NCI-H146 (cell line): ENCODE data around the gene ZDHHC13.

Experiments used
- DNase-seq: peaks from one replicate; lab custom pipeline; 2025; lab: John Stamatoyannopoulos, UW

Gene ZDHHC13

DNA sequence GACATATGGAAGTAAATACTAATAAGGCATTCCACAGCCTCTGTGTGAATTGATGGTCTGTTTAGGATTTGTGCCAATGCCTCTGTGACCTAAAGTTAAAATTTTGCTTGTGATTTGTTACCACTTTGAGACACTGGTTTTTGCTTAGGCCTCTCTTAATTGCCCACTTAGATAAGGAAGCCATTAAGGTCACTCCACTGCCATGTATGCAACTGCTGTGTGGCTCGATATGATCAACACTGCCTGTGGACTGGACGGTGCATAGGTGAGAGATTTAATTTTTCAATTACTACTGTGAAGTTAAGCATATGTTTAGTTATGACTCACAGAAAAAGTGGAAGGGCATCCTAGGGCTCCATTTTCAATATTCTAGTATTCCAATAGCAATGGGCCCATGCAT is 47.9 kb downstream of the ZDHHC13 start:
- DNase-seq, result peak; percentile 4

DNA sequence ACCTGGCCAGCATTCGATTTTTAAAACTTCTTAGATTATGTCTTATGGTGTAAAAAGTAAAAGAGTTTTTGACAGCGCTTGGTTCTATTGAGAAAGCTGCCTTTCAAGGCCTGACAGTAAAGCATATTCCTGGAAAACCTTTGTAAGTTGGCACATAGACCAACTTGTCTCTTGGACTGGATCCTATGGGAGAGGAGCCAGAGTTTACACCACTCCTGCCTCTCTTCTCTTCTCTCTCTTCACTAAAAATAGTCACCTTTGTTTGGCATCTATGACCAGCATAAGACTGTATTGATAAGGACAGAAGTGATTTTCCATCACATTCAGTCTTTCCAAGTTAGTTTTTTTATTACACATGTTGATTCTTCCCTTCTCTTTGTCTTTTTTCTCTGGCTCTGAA is 51.1 kb downstream of the ZDHHC13 start:
- DNase-seq, result no peak

DNA sequence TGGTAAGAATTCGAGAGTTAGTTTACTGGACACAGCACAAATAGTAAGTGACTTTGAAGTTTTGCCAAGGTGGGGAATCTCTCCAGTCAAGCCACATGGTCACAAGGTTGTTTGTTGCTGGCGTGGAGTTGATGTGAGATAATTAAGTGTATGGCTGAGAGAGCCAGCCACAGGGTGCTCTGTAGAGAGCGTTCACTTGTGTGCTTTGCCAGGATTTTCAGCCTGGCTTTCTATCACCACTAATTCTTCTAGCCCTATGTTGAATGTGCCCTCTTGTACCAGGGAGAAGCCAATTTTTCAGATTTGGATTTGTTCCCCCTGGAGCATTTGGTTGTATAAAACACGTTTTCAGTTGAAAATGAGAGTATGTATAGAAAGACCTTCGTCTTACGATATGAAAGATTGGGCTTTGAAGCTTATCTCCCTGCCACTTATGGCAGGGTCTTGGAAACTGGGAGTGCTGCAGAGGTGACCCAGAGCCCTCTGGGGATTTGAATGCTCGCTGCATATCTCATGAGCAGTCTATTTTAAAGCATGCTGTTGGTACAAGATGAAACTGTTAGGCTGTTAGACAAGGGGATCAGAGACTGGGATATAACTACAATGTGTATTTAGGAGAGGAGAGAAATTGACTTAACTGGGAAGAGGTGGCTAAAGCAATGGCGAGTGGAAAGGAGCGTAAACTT is 56.2 kb downstream of the ZDHHC13 start:
- DNase-seq, result no peak

DNA sequence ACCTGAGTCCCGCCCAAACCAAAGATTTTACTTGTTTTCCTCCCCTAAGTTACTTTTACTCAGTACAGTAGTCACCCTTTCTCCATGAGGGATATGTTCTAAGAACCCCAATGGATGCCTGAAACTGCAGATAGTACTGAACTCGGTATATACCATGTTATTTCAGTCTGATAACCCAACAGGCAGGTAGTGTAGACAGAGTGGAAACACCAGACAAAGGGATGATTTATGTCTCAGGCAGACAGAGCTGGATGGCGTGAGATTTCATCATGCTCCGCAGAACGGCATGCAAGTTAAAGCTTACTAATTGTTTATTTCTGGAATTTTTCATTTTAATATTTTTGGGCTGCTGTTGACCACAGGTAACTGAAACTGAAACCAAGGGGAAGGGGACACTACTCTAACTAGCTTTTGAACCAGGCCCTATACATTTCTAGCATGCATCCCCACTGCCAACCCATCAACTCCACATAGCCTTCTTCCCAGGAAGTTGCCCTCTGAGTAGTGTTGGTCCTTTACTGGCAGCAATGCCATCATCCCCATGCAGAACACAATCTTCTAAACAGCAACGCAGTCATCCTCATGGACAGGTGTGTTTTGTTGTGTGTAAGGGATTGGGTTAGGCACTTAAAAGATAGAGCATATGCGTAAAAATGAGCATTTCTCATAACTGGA is 57.1 kb downstream of the ZDHHC13 start:
- DNase-seq, result no peak

DNA sequence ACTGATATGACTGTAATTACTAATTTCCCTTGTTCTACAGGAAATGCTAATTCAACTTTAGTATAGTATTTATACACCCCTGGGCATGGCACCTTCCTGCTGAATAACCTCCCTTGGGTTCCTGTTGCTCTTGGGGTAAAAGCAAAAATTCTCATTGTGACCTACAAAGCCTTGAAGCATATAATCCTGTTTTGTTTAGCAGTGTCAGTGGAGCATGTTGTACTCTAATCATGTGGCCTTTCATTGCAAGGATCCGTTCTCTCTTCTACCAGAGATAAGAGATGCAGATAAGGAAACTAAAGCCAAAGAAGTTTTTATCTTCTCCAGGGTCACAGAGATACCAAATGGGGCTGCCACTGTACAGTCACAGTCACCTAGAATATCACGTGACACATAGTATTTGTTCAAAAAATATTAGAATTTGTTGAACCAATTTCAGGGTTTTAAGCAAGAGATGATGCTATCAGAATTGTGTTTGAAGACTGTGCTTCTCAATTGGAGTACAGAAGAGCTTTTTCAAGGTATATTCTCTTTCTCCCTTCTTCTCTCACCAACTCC is 59.7 kb downstream of the ZDHHC13 start:
- no peak for DNase-seq

DNA sequence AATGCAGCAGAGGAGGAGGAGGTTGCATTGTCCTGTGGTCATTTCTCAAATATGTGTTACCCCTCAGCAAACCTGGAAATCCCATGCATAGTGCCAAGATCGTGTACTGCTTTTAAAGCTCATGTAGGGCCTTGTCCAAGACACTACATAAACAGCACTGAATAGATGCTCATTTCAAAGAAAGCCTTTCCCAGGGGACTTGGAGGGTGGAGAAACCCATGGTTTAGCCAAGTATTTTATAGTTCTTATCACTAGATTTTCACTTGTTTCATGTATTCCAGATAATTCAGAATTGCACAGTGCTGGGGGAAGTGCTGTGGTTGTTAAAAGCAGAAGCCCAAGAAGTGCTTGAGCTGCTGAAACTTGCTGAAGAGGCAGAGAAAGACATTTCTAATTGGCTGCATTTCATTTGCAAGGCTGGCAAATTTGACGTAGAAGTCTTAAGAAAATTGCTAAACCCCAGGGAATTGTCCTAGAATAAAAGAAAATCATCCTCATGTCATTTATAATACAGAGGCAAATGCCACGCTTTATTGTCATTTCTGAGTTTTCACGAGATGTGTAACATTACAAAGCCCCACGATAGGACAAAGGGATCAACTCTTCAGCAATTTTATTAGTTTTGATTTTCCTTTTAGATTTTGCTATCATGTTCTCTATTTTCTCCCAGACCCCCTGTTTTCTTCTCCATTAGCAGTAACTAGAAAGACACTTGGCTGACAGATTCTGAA is 64.7 kb downstream of the ZDHHC13 start:
- no peak for DNase-seq

DNA sequence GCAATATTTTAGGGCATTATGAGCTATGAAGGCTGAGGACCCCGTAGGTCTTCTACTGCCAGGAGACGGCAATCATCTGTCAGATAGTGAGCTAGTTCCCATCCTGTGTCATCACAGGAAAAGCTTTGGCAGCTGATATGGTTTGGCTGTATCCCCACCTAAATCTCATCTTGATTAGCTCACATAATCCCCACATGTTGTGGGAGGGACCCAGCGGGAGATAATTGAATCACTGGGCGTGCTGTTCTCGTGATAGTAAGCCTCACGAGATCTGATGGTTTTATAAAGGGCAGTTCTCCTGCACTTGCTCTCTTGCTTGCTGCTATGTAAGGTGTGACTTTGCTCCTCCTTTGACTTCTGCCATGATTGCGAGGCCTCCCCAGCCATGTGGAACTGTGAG is 66.7 kb downstream of the ZDHHC13 start:
- no peak for DNase-seq

DNA sequence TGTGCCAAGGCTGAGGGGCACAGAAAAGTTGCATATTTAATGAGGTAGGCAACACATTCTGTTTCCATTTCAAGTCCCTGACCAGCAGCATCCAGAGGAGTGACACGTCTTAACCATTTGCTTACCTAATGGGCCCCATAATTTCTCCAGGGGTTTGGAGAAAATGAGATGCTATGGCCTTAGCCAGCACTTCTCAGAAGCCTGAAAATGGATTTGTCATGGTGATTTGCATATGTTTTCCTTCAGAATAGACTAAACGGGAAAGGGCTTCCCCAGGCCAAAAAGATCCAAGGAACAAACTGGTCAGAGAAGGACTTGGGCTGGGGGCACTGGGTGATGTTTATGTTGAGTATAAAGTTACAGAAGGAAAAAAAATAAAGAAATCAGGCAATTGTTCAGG is 68.1 kb downstream of the ZDHHC13 start:
- no peak for DNase-seq

DNA sequence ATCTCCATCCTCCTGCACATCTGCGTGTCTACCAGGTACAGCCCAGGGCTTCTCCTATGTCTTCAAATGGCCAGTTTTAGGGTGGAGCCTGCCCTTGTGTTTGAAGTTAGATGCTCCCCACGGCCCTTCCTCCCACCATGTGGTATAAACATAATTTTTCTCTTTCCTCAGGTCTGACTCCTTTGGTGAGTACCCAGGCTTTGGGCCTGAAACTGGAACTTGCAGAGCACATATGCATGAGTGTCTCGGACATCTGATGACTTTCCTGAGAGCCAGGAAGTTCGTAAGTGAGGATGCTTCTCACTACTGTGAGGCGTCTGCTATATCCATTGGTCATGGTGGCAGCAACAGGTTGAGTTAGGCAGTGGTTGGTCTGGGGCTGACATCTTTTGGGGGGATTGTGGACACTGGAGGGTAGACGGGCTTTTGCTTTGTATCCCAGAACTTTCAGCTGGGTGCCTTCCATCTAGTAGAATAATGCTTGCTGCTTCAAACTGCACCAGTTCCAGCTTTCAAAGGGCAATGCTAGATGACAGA is 68.6 kb downstream of the ZDHHC13 start:
- DNase-seq, result no peak

DNA sequence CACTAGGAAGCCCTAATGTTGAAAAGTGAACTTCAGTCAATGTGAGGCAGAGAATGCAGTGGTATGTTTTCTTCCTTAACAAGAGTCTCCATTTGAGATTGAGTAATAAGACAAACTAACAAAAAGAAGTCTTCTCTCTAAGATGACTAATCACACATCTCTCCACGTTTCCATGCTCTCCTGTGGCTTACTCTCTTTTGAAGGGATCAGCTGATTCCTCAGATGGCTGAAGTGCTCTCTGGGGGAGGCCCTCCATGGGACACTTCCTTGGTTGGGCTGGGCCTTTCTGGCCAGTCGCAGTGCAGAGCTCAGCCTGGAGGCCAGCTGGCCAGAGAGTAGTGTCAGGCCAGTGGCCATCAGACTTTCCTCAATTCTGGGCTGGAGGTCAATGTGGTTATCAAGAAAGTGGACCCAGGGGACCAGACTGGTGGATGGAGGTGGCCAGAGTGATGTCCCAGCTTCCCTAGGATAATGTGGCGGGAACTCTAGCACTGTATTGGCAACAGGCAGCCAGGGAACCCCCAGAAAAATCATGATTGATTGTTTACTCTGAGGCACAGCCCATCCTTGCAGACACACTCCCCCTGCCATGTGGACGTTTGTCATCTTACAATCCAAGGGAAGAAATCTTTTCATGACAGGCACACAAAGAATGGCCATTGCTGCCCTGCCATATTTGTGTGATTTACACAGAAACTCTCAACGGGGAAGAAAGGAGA is 70.3 kb downstream of the ZDHHC13 start:
- DNase-seq, result no peak

DNA sequence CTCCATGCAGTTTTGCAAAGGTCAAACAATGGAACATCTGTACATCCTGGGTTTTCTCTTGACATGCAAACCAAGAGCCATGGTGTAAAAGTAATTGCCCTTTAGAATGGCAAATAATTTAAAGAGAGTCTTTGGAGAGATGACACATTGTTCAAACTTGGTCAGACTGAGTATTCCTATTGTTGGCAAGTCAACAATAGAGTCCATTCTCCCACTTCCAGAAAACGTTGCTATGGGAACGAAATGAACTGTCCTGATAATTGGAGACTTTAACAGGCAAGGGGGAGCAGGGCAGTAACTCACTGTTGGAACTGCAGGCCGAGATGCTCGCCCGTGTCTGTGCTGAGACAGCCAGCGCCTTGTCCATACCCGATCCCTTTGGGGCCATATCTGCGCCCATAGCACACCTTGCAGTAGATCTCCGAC is 70.9 kb downstream of the ZDHHC13 start:
- peak; percentile 68 for DNase-seq

DNA sequence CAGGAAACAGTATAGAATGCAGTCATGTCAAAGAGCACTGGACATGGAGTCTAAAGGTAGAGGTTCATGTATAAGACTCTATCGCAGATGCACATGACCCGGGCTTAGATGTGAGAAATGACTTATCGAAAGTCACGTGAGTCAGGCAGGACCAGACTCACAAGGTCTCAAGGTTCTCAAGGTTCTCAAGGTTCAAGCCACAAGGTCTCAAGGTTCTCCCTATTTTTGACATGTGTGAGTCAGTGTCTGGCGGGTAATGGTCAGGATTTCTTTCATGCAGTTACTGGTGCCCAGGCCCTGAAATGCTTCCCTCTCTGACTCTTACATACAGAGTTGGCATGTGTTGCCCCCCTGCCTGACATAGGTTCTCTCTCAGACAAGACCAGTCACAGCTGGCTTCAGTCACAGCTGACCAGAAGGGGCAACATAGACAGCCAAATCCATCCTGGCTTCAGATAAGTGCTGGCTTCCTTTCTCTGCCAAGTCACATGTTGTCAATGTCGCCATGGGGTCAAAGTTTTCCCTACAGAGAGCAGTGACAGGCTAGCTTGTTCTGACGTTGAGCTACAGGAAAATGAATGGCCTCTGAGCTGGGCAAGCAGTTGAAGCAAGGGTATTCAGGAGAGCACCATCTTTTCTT is 74.7 kb downstream of the ZDHHC13 start:
- peak; percentile 2 for DNase-seq

DNA sequence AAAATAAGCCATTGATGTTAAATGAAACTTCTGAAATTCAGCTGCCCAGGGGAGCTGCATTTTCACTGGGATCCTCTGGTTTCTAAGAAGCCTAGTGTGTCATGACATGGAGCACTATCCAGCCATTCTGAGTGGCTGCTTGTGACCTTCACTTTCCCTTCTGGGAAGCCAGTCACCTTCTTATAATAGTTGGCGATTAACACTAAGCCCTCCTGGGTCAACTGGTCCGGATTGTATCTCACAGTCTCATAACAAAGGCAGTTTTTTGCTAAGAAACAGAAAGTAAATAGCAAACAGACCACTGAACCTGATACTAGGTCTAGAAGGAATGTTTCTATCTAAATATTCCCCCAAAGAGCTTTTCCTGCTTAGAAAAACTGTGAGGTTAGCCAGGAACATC is 76.9 kb downstream of the ZDHHC13 start:
- DNase-seq, result no peak

DNA sequence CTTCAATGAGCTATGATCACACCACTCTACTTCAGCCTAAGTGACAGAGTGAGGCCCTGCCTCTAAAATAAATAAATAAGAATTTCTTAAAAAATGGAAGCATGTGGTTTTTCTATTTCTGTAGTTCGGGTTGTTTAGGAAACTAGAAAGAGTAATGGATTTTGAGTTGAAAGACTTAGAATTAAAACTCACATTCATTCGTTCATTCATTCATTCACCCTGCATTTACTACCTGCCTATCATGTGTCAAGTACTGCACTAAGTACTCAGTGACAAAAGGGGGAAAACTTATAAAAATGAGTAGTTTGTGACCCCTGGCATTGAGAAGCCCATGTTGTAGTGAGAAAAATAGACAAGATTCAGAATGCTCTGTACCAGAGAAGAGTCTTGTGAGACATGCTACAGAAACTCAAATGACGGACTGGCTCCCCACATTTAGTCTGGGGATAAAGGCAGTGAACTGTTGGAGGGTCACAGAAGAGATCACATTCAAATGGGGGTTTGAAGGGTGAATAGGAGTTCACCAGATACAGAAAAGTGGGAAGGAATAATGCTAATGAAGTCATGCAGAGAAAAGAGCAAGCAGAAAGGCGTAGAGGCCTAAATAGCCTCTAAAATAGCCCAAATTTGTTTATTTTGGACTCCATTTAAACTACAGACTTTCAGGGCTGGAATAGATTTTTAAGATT is 77.8 kb downstream of the ZDHHC13 start:
- no peak for DNase-seq

DNA sequence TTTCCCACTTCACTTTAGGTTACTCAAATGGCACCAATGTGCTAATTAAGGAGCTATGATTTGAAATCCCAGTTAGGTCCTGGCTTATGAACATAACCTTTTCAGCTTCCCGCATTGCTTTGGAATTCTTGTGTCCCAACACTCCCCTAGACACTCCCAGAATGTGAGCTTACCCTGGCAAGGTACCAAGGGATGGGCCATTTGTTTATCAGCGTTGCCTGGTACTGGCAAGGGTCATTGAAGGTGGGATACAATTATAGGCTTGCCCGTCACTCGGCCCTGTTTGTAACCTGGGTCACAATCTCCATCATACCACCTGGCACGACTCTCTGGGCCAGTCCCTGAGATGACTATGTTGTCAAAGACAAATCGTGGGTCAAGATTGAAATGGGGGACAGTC is 79.5 kb downstream of the ZDHHC13 start:
- no peak for DNase-seq

DNA sequence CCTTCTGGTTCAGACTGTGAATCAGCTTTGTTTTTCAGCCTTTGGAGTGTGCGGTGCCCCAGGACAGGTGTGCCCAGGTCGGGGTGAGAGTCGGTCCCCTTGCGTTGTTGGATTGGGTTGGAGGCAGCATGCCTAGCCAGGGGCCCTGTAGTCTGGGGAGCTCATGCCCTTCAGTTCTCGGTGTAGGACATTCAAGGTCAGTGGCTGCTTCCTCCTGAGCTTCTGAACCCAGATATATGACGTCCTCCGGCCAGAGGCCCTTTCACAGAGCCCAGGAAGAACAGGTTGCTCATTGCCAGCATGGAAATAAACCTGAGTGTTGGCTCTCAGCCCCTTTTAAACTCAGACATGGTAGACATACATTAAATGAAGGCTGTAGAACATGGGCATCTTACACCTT is 82.1 kb downstream of the ZDHHC13 start:
- no peak for DNase-seq

DNA sequence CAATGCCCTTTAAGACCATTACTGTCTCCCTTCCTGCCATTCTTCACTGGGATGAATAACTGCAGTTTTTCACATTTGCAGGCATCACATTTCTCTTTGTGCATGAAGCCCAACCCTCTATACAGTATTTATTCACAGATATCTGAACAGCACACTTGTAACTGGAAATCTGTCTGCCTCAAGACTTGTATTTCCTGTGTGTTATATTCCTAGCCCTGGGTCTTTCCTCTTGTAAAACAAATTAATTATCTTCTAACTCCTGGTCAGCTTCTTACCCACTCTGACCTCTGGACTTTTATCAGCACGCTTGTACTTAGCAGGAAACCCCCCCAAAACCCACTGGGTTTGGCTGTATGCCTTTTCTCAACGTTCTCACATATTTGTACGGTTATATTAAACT is 82.8 kb downstream of the ZDHHC13 start:
- DNase-seq, result no peak

DNA sequence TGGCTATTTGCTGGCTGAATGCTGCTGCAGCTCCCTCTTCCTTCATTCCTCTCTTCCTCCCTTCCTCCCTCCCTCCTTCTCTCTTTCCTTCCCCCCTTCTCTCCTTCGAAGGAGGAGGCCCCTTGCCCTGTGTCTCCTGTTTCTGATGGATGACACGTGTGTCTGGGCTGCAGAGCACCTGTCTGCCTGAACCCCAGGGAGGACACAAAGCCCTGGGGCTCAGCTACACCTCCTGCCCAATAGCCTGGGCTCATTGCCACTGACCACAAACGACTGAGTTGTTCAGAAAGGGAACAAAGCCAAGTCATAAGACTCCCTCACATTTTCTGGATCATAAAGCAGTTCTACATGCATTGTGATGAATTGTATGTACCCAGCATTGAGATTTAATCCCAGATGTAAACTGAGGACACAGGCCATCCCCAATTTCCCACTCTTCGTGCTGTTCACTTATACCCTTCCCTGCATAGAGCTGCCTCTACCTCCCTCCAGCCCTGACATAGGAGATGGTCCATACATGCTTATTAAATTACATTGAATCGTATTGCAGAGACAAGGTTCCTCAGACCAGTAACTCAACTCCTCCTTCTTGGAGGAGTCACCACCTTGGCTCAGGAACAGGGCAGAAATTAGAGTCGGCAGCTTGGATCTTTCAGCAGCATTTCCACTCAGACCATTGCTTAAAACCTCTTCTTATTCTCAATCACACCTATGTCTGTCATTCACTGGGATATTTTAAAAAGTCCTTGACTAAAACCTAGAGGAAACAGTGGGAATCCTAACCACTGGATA is 83.6 kb downstream of the ZDHHC13 start:
- no peak for DNase-seq

DNA sequence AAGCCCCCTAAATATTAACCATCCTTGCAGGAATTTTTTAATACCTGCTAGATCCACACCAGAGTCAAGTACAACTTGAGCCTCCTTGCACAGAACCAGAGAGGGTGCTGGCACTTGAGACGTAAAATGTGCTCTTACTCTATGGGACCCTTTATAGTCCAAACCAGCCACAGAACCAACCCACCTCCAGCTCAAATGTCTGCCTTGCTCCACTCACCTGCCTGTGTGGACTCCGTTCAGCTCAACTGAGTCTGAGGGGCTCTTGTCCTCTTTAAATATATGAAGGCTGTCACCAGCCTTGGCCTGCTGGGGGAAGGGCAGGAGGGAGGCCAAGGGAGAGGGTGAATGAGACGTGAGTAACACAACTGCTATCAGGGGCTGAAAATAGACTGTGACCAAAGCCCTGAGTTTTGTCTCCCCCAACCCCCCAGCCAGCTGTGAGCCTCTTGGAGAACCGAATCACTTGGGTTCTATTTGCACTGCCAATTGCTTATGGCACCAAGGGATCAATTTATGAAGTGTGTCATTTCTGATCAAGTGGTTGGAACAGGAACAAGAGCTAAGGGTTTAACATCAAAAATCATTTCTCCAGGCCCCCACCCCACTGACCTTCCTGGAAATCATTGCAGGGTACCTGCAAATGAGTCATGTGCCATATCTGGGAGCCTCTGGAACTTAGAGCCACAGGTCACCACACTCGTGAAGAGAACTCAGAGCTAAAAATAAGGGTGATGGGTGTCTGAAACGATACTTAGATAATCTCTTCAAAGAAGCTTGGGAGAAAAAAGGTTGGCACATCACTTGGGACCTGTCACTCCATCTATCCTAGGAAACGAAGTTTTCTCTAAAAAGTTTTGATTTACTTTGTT is 85.0 kb downstream of the ZDHHC13 start, which contains the start of gene CSRP3:
Gene CSRP3, minus strand, starts transcription at position 247 of the 869 bp plus-strand sequence. CDS start 9,535 bp downstream, outside the sequence.
- DNase-seq, result no peak
